Germinal center (tissue), 1 donor: Measurements from ENCODE around the gene LALBA.
"Not testable (repeated sequence)": the region's sequence is repeated elsewhere in the genome, so short reads cannot be mapped to it uniquely, and the experiment has no call there.

ENCODE experiments used
- DNase-seq: peaks from one replicate; pipeline ENCODE4 v3.0.0; 2012; ENCODE audit warnings: mixed read lengths, low spot score

Gene LALBA

GRCh38 chr12:48527891-48528670 lies 41.8 kb downstream of the LALBA start:
- no peak for DNase-seq

GRCh38 chr12:48525332-48525731 lies 44.5 kb downstream of the LALBA start, which contains the start of gene OR8S1:
TSS of gene OR8S1 (plus strand) at chr12:48525632. CDS start at chr12:48525632, 0 bp downstream.
- no peak for DNase-seq

GRCh38 chr12:48520381-48520780 lies 49.5 kb downstream of the LALBA start:
- not testable (repeated sequence) for DNase-seq
